ENCODE measurements around the gene SUMO4.

SUMO4 gene

GRCh38 chr6:149431905-149432775 is 32.1 kb downstream of the SUMO4 start:
- ChIA-PET POLR2A (interaction anchor here (0.9 kb wide), 1 partner anchor 404 kb away, joined by 3 read pairs; no protein-coding TSS in a partner anchor), CTCF (interaction anchor here (0.6 to 10.2 kb wide), 82 partner anchors 8 to 1942 kb away, joined by 3 to 193 read pairs (median 4); no protein-coding TSS in a partner anchor)
- Histone ChIP-seq H3K4me3 (ENCODE audit: low read depth, low read length) (no peak overlapping the region), H3K36me3 (ENCODE audit: control insufficient read depth in 2 of 2, insufficient read depth in 1 of 2, low read length in 2 of 2) (no peaks in the 10 kb centered on the region), H3K4me1 (ENCODE audit: control insufficient read depth, insufficient read depth, low read length) (no peaks in the 10 kb centered on the region), H3K27ac (ENCODE audit: extremely low read depth, low read depth, low read length) (no peak overlapping the region), H3K9me3 (ENCODE audit: control insufficient read depth, insufficient read depth, low read depth, low read length) (no peaks in the 10 kb centered on the region)
- TF ChIP-seq ZNF600 (tag by site-specific recombination; IDR thresholded peaks at IDR 0.05) (peak; percentile 63), GFI1B (tag by site-specific recombination; IDR thresholded peaks at IDR 0.05) (peak; percentile 90), SP7 (tag by site-specific recombination; IDR thresholded peaks at IDR 0.05) (peak; percentile 59; the same call in 1 of the 2 replicates), ZBTB17 (tag by site-specific recombination; IDR thresholded peaks at IDR 0.05) (peak; percentile 86), ZNF626 (tag by site-specific recombination; IDR thresholded peaks at IDR 0.05) (no peak), ZNF2 (tag by site-specific recombination; IDR thresholded peaks at IDR 0.05) (peak; percentile 93), CTCF (tag by site-specific recombination; IDR thresholded peaks at IDR 0.05) (peak; percentile 89), REPIN1 (tag by site-specific recombination; IDR thresholded peaks at IDR 0.05; ENCODE audit: low read depth) (no peak), ZNF660 (tag by site-specific recombination; IDR thresholded peaks at IDR 0.05) (peak; percentile 83), IKZF3 (tag by site-specific recombination; IDR thresholded peaks at IDR 0.05) (0 out of 2 replicates have a peak, but pooled peaks have one; percentile 32), ZNF174 (tag by site-specific recombination; IDR thresholded peaks at IDR 0.05) (no peak), ZNF654 (tag by site-specific recombination; IDR thresholded peaks at IDR 0.05; ENCODE audit: low read depth) (peak; percentile 99), ZSCAN30 (tag by site-specific recombination; IDR thresholded peaks at IDR 0.05) (peak; percentile 85), ZNF629 (tag by site-specific recombination; IDR thresholded peaks at IDR 0.05) (0 out of 2 replicates have a peak, but pooled peaks have one; percentile 32), ZNF561 (tag by site-specific recombination; IDR thresholded peaks at IDR 0.05; ENCODE audit: borderline replicate concordance) (0 out of 2 replicates have a peak, but pooled peaks have one; percentile 55), ZNF335 (tag by site-specific recombination; conservative IDR thresholded peaks at IDR 0.05) (no peak), ZNF513 (tag by site-specific recombination; IDR thresholded peaks at IDR 0.05) (peak; percentile 61; the same call in 1 of the 2 replicates), SCRT1 (tag by site-specific recombination; IDR thresholded peaks at IDR 0.05; ENCODE audit: borderline replicate concordance) (no peak), OSR2 (tag by site-specific recombination; IDR thresholded peaks at IDR 0.05) (peak; percentile 36; the same call in 1 of the 2 replicates), ZNF449 (tag by site-specific recombination; IDR thresholded peaks at IDR 0.05) (peak; percentile 17; the same call in 1 of the 2 replicates), ZNF501 (tag by site-specific recombination; IDR thresholded peaks at IDR 0.05) (peak; percentile 49; the same call in 1 of the 2 replicates), WT1 (tag by site-specific recombination; IDR thresholded peaks at IDR 0.05) (no peak), ZNF394 (tag by site-specific recombination; IDR thresholded peaks at IDR 0.05; ENCODE audit: borderline replicate concordance) (0 out of 2 replicates have a peak, but pooled peaks have one; percentile 22)
- TF ChIP-seq, protein P1, sequence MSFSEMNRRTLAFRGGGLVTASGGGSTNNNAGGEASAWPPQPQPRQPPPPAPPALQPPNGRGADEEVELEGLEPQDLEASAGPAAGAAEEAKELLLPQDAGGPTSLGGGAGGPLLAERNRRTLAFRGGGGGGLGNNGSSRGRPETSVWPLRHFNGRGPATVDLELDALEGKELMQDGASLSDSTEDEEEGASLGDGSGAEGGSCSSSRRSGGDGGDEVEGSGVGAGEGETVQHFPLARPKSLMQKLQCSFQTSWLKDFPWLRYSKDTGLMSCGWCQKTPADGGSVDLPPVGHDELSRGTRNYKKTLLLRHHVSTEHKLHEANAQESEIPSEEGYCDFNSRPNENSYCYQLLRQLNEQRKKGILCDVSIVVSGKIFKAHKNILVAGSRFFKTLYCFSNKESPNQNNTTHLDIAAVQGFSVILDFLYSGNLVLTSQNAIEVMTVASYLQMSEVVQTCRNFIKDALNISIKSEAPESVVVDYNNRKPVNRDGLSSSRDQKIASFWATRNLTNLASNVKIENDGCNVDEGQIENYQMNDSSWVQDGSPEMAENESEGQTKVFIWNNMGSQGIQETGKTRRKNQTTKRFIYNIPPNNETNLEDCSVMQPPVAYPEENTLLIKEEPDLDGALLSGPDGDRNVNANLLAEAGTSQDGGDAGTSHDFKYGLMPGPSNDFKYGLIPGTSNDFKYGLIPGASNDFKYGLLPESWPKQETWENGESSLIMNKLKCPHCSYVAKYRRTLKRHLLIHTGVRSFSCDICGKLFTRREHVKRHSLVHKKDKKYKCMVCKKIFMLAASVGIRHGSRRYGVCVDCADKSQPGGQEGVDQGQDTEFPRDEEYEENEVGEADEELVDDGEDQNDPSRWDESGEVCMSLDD (tag by site-specific recombination; IDR thresholded peaks at IDR 0.05), result no peak
